GM21447 (cell line): ENCODE data around the gene MPO.

Experiments used
- ATAC-seq: cut with Tn5 transposase; IDR thresholded peaks from one replicate; pipeline ENCODE4 v1.9.1; 2021; ENCODE audit not compliant: unreplicated experiment

MPO gene

GRCh38 chr17:58234512-58234911 lies 46.2 kb downstream of the MPO start:
- ATAC-seq: no peak

GRCh38 chr17:58233543-58233942 lies 47.2 kb downstream of the MPO start:
- ATAC-seq: peak; percentile 68

- ATAC-seq: peak; percentile 62
Measured at GRCh38 chr17:58232707-58233156, 48.0 kb downstream of the MPO start.

- no peak for ATAC-seq
Measured at GRCh38 chr17:58231641-58232040, 49.1 kb downstream of the MPO start.

- no peak for ATAC-seq
Measured at GRCh38 chr17:58229881-58230280, 50.9 kb downstream of the MPO start.

GRCh38 chr17:58229384-58229783 lies 51.4 kb downstream of the MPO start:
- ATAC-seq: no peak

- no peak for ATAC-seq
Measured at GRCh38 chr17:58228679-58229078, 52.1 kb downstream of the MPO start.

GRCh38 chr17:58227733-58228132 lies 53.0 kb downstream of the MPO start:
- no peak for ATAC-seq

GRCh38 chr17:58224315-58224714 lies 56.4 kb downstream of the MPO start:
- no peak for ATAC-seq
